Measurements from ENCODE around the gene RPL14. TPM values are rescaled to one million over a fixed set of nuclear protein-coding genes. Genes with fewer than 3 reads are reported as not detected.
A peak's percentile ranks its signal among the peaks of the same experiment; 100 is the strongest.

RPL14 gene
- total and polyA plus RNA-seq, 2 of the 13 experiments (the other 11 are each of a cell fraction or from before 2014, with no cell fraction given), result 502 to 1,291 TPM

- TF ChIP-seq MAZ (IDR thresholded peaks at IDR 0.05; ENCODE audit: borderline replicate concordance, low read depth, low read length) (no peak), MAZ (CRISPR knock-in tag; IDR thresholded peaks at IDR 0.05; ENCODE audit: low read depth) (no peak), MATR3 (CRISPR knock-in tag; IDR thresholded peaks at IDR 0.05) (0 out of 2 replicates have a peak, but pooled peaks have one; percentile 42), NFIB (CRISPR knock-in tag; IDR thresholded peaks at IDR 0.05; ENCODE audit: borderline replicate concordance) (no peak), ZSCAN30 (CRISPR knock-in tag; IDR thresholded peaks at IDR 0.05) (peak; percentile 46; the same call in 1 of the 2 replicates), BATF2 (CRISPR knock-in tag; IDR thresholded peaks at IDR 0.05) (peak; percentile 78; the same call in 1 of the 2 replicates), ZNF501 (CRISPR knock-in tag; IDR thresholded peaks at IDR 0.05) (peak; percentile 87; the same call in 1 of the 2 replicates), EP300 (IDR thresholded peaks at IDR 0.05; ENCODE audit: low read depth in 2 of 2, low read length in 2 of 2) (no peak), EP300 (CRISPR knock-in tag; IDR thresholded peaks at IDR 0.05; ENCODE audit: borderline replicate concordance) (no peak), REPIN1 (CRISPR knock-in tag; IDR thresholded peaks at IDR 0.05; ENCODE audit: borderline replicate concordance, low read depth) (no peak; the same call in 1 of the 2 replicates), PITX1 (CRISPR knock-in tag; IDR thresholded peaks at IDR 0.05) (0 out of 2 replicates have a peak, but pooled peaks have one; percentile 19), YY1 (IDR thresholded peaks at IDR 0.05; ENCODE audit: insufficient read depth, insufficient replicate concordance, low read depth, low read length) (peak; percentile 97), HNRNPLL (IDR thresholded peaks at IDR 0.05; ENCODE audit: low read depth, low read length, poor library complexity, severe bottlenecking) (peak; percentile 88), TCF12 (IDR thresholded peaks at IDR 0.05) (no peak), TCF12 (CRISPR knock-in tag; IDR thresholded peaks at IDR 0.05) (no peak), RBFOX2 (IDR thresholded peaks at IDR 0.05; ENCODE audit: low read depth, low read length) (peak; percentile 100), TP53 (CRISPR knock-in tag; conservative IDR thresholded peaks at IDR 0.05) (no peak), ZFP36L2 (CRISPR knock-in tag; IDR thresholded peaks at IDR 0.05) (no peak), RFXAP (CRISPR knock-in tag; IDR thresholded peaks at IDR 0.05; ENCODE audit: borderline replicate concordance) (peak; percentile 26; the same call in 1 of the 2 replicates), ATF5 (CRISPR knock-in tag; IDR thresholded peaks at IDR 0.05; ENCODE audit: low read depth) (no peak), ZSCAN12 (CRISPR knock-in tag; IDR thresholded peaks at IDR 0.05) (peak; percentile 87), REST (IDR thresholded peaks at IDR 0.05; ENCODE audit: borderline replicate concordance in 1 of 2, low read depth in 1 of 2, low read length in 2 of 2) (peak in 1 of 2 experiments; percentile 6; a peak in 1 of 4 replicates), HNF4A (CRISPR knock-in tag; IDR thresholded peaks at IDR 0.05) (no peak), NONO (IDR thresholded peaks at IDR 0.05) (no peak), NONO (CRISPR knock-in tag; conservative IDR thresholded peaks at IDR 0.05) (peak; percentile 87)
Measured at GRCh38 chr3:40456940-40457823, at the start of gene RPL14 (continued).
